RKO (cell line): Measurements from ENCODE around the gene NPSR1.
A peak's percentile ranks its signal among the peaks of the same experiment; 100 is the strongest.
"Not testable (repeated sequence)": the region's sequence is repeated elsewhere in the genome, so short reads cannot be mapped to it uniquely, and the experiment has no call there.

Experiments
- DNase-seq: peaks from one replicate; pipeline ENCODE4 v3.0.0-alpha.2; 2016; ENCODE audit warnings: low spot score

NPSR1 gene

GRCh38 chr7:34657632-34658268 lies at the start of gene NPSR1:
TSS of gene NPSR1 (plus strand) at chr7:34658218. CDS start at chr7:34658413, 195 bp downstream.
- DNase-seq: no peak

GRCh38 chr7:34612661-34613060 lies 45.4 kb upstream of the NPSR1 start:
- no peak for DNase-seq

- DNase-seq: no peak
These were observed 37.6 kb upstream of the NPSR1 start for GRCh38 chr7:34620425-34620824.

- DNase-seq: no peak
These were observed 35.8 kb upstream of the NPSR1 start for GRCh38 chr7:34622182-34622581.

- DNase-seq: no peak
These were observed 35.2 kb upstream of the NPSR1 start for GRCh38 chr7:34622771-34623250.

- DNase-seq: not testable (repeated sequence)
These were observed 29.4 kb upstream of the NPSR1 start for GRCh38 chr7:34628618-34629017.

GRCh38 chr7:34652809-34653208 lies 5.2 kb upstream of the NPSR1 start:
- DNase-seq: no peak

- DNase-seq: no peak
These were observed 4.2 kb upstream of the NPSR1 start for GRCh38 chr7:34653787-34654186.

GRCh38 chr7:34655384-34655783 lies 2.6 kb upstream of the NPSR1 start:
- no peak for DNase-seq

GRCh38 chr7:34656041-34656440 lies 2.0 kb upstream of the NPSR1 start:
- no peak for DNase-seq

- DNase-seq: no peak
These were observed 1.6 kb downstream of the NPSR1 start for GRCh38 chr7:34659472-34660075.

- no peak for DNase-seq
These were observed 4.2 kb downstream of the NPSR1 start for GRCh38 chr7:34662058-34662708.

- no peak for DNase-seq
These were observed 6.7 kb downstream of the NPSR1 start for GRCh38 chr7:34664755-34665154.

- DNase-seq: peak; percentile 61
These were observed 14.4 kb downstream of the NPSR1 start for GRCh38 chr7:34672430-34672829.

GRCh38 chr7:34673066-34673465 lies 15.0 kb downstream of the NPSR1 start:
- DNase-seq: no peak

- no peak for DNase-seq
These were observed 17.8 kb downstream of the NPSR1 start for GRCh38 chr7:34675749-34676374.

- no peak for DNase-seq
These were observed 19.5 kb downstream of the NPSR1 start for GRCh38 chr7:34677491-34677890.

GRCh38 chr7:34687529-34687928 lies 29.5 kb downstream of the NPSR1 start:
- no peak for DNase-seq

- no peak for DNase-seq
These were observed 38.4 kb downstream of the NPSR1 start for GRCh38 chr7:34696415-34696814.

GRCh38 chr7:34709771-34710170 lies 51.8 kb downstream of the NPSR1 start:
- no peak for DNase-seq

- no peak for DNase-seq
These were observed 60.8 kb downstream of the NPSR1 start for GRCh38 chr7:34718867-34719266.

- no peak for DNase-seq
These were observed 61.6 kb downstream of the NPSR1 start for GRCh38 chr7:34719636-34720035.

GRCh38 chr7:34720289-34720688 lies 62.3 kb downstream of the NPSR1 start:
- DNase-seq: no peak
